ENCODE data around the gene L3MBTL3.

DNA sequence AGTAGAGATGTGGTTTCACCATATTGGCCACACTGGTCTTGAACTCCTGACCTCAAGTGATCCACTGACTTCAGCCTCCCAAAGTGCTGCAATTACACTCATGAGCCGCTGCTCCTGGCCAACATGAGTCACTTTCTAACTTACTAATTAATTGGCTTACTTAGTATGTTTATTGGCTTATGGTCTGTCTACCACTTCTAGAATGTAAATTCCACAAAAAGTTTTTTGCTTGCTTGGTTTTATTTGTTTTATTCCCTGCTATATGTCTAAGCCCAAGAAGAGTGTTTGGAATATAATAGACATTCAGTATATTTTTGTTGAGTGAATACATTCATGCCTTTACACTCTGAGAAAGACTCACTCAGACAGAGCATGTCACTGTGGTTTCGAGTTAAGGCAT, 118.4 kb downstream of the L3MBTL3 start:
- TF ChIP-seq, protein P1, sequence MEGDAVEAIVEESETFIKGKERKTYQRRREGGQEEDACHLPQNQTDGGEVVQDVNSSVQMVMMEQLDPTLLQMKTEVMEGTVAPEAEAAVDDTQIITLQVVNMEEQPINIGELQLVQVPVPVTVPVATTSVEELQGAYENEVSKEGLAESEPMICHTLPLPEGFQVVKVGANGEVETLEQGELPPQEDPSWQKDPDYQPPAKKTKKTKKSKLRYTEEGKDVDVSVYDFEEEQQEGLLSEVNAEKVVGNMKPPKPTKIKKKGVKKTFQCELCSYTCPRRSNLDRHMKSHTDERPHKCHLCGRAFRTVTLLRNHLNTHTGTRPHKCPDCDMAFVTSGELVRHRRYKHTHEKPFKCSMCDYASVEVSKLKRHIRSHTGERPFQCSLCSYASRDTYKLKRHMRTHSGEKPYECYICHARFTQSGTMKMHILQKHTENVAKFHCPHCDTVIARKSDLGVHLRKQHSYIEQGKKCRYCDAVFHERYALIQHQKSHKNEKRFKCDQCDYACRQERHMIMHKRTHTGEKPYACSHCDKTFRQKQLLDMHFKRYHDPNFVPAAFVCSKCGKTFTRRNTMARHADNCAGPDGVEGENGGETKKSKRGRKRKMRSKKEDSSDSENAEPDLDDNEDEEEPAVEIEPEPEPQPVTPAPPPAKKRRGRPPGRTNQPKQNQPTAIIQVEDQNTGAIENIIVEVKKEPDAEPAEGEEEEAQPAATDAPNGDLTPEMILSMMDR (IDR thresholded peaks at IDR 0.05) = no peak
- TF ChIP-seq EP300 (IDR thresholded peaks at IDR 0.05; ENCODE audit: borderline replicate concordance in 1 of 2, low read depth in 1 of 2, low read length in 1 of 2) (no peak), SIN3A (IDR thresholded peaks at IDR 0.05; ENCODE audit: borderline replicate concordance, low read depth, low read length) (no peak), RCOR1 (IDR thresholded peaks at IDR 0.05; ENCODE audit: low read length) (no peak)

All from SK-N-SH (cell line).